ENCODE measurements around the gene NSD2.

- TF ChIP-seq CTCF (IDR thresholded peaks at IDR 0.05) (no peak), POLR2A (IDR thresholded peaks at IDR 0.05) (no peak)
Measured at GRCh38 chr4:1983053-1983845, 112.1 kb downstream of the NSD2 start.

Measured in testis (tissue), 2 donors.